ENCODE measurements around the gene MAP7. TPM values are rescaled to one million over a fixed set of nuclear protein-coding genes. Genes with fewer than 3 reads are reported as not detected.
"Not testable (repeated sequence)": the region's sequence is repeated elsewhere in the genome, so short reads cannot be mapped to it uniquely, and the experiment has no call there.

MAP7 gene
- polyA plus RNA-seq, 4 donors, result 32.6 to 37.1 (median 34.5) TPM

DNA sequence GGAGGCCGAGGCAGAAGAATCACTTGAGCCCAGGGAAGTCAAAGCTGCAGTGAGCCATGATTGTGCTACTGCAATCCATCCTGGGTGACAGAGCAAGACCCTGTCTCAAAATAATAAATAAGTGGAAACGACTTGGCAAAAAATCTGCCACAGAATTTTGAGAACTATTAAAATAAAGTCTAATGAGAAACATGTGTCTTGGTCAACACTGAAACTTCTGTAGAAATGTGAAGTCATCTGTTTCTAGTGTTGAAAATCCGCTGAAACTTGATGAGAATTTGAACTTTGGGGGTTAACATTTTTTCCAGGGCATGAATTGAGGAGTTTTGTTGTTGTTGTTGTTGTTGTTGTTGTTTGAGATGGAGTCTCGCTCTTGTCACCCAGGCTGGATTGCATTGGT lies 231.5 kb downstream of the MAP7 start:
- DNase-seq (ENCODE audit: low read depth in 4 of 4, low spot score in 3 of 4), result no peak

GRCh38 chr6:136317971-136318370 lies 232.3 kb downstream of the MAP7 start:
- DNase-seq (ENCODE audit: low read depth in 4 of 4, low spot score in 3 of 4), result no peak

- DNase-seq (ENCODE audit: low read depth in 4 of 4, low spot score in 3 of 4), result peak; percentile 55 to 65 (median 58)
These were observed 233.1 kb downstream of the MAP7 start for GRCh38 chr6:136317021-136317694.

DNA sequence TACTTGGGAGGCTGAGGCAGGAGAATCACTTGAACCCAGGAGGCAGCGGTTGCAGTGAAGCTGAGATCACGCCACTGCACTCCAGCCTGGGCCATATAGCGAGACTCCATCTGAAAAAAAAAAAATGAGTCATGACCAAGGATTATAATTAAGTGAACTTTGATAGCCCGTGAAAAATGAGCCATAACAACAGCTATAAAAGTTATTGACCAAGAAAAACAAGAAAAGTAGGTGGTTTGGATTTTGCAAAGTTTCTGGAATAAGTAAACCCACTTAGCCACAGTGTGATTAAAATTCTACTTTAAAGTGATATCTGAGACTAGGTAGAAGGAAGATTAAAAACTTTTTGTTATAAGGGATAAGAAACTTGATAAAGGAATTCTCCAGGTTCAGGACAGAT lies 234.6 kb downstream of the MAP7 start:
- DNase-seq (ENCODE audit: low read depth in 4 of 4, low spot score in 3 of 4), result no peak

- no peak for DNase-seq (ENCODE audit: low read depth in 4 of 4, low spot score in 3 of 4)
These were observed 237.2 kb downstream of the MAP7 start for GRCh38 chr6:136312975-136313374.

- DNase-seq (ENCODE audit: low read depth in 4 of 4, low spot score in 3 of 4), result no peak
These were observed 240.4 kb downstream of the MAP7 start for GRCh38 chr6:136309729-136310311.

DNA sequence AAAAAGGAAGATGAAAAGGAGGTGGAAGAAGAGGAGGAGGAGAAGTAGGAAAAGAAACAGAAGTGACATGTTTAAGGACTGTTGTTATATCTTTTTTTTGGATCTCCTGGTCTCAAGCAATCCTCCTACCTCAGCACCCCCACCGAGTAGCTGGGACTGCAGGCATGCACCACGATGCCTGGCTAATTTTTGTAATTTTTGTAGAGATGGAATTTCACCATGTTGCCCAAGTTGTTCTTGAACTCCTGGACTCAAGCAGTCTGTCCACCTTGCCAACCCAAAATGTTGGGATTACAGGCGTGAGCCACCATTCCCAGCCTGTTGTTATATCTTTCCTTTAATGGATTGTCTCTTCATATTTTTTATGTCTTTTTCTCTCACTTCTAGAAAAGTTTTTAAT lies 241.1 kb downstream of the MAP7 start:
- no peak for DNase-seq (ENCODE audit: low read depth in 4 of 4, low spot score in 3 of 4)

DNA sequence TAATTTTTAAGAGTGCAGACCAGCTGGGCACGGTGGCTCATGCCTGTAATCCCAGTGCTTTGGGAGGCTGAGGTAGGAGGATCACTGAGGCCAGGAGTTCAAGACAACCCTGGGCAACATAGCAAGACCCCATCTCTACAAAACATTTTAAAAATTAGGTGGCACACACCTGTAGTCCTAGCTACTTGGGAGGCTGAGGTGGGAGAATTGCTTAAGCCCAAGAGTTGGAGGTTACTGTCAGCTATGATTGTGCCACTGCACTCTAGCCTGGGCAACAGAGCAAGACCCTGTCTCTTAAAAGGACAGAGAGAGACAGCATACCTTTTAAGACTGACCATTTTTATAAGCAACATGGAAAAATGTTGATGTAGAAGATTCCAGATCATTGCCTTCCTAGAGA lies 241.8 kb downstream of the MAP7 start:
- not testable (repeated sequence) for DNase-seq (ENCODE audit: low read depth in 4 of 4, low spot score in 3 of 4)

- no peak for DNase-seq (ENCODE audit: low read depth in 4 of 4, low spot score in 3 of 4)
These were observed 242.9 kb downstream of the MAP7 start for GRCh38 chr6:136307351-136307750.

DNA sequence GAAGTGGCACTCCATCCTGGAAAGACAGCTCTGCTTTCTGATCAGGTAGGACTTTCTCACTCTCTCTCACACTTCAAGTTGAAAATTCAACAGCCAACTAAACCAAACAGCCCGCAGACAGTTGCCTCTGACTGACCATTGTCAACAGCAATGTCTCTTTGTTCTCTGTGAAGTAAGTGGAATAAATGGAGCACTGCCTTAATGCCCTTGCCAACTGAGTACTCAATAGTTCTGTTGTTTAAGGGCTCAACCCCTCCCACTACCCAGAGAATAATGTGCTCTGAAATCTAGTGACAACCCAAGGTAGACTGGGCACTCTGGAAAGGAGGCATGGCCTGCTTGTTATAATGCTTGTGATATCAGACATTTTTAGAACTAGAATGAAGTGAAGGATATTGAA lies 243.8 kb downstream of the MAP7 start:
- no peak for DNase-seq (ENCODE audit: low read depth in 4 of 4, low spot score in 3 of 4)

- no peak for DNase-seq (ENCODE audit: low read depth in 4 of 4, low spot score in 3 of 4)
These were observed 245.8 kb downstream of the MAP7 start for GRCh38 chr6:136304410-136304809.

GRCh38 chr6:136303516-136303915 lies 246.7 kb downstream of the MAP7 start:
- no peak for DNase-seq (ENCODE audit: low read depth in 4 of 4, low spot score in 3 of 4)

DNA sequence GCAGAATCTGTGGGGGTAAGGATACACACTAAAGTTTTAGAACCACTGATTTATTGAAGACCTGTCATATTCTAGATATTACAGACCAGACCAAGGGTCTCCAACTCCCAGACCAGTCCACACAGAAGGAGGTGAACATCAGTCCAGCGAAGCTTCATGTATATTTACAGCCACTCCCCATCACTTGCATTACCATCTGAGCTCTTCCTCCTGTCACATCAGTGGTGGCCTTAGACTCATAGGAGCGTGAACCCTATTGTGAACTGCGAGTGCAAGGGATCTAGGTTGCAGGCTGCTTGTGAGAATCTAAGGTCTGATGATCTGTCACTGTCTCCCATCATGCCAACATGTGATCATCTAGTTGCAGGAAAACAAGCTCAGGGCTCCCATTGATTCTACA lies 255.6 kb downstream of the MAP7 start:
- DNase-seq (ENCODE audit: low read depth in 4 of 4, low spot score in 3 of 4), result no peak

Other genes starting within 250 kb of the MAP7 start
- 1 to 10 TPM; 6.0 to 8.7 (median 6.8) TPM for gene MAP3K5, start 242.1 kb upstream of the MAP7 start, polyA plus RNA-seq (ENCODE audit: insufficient read length in 4 of 4)